Kidney epithelial cell (primary cell): ENCODE data around the gene TBL3. TPM values are rescaled to one million over a fixed set of nuclear protein-coding genes. Genes with fewer than 3 reads are reported as not detected.

ENCODE experiments used
- DNase-seq: peaks from one replicate; pipeline ENCODE4 v3.0.0-alpha.2; 2010; ENCODE audit warnings: low read depth
- H3K27me3 ChIP-seq: 2 replicates; pipeline ENCODE4 v1.6.0; 2011; ENCODE audit warnings: low read length; ENCODE audit not compliant: control insufficient read depth, insufficient read depth
- H3K36me3 ChIP-seq: 2 replicates; pipeline ENCODE4 v1.5.1; 2011; ENCODE audit warnings: low read length; ENCODE audit not compliant: control insufficient read depth, insufficient read depth
- H3K4me3 ChIP-seq: 2 replicates; pipeline ENCODE4 v1.5.1; 2011; ENCODE audit warnings: low read depth, mild to moderate bottlenecking, control low read depth, low read length
- CTCF ChIP-seq: IDR thresholded peaks from 2 replicates; pipeline ENCODE4 v1.5.1; 2011; ENCODE audit warnings: mild to moderate bottlenecking, moderate library complexity, low read length, control low read depth, inconsistent platforms; ENCODE audit not compliant: insufficient read depth, poor library complexity, severe bottlenecking
- total RNA-seq: library from RNA; depleted of rRNA; stranded (reverse); fragments of >200 nt; gene quantifications from 2 replicates; pipeline ENCODE4 v1.2.3, GENCODE V29; 2015

The TBL3 gene
- total RNA-seq, 1 donor from 2014 or later: 70.3 TPM

GRCh38 chr16:1942047-1942809 is 29.6 kb upstream of the TBL3 start:
- H3K4me3 ChIP-seq: peak overlapping the region; percentile 76

GRCh38 chr16:1942810-1943726 is 28.8 kb upstream of the TBL3 start, which contains the start of gene MSRB1:
TSS of gene MSRB1 (minus strand) at chr16:1943199. CDS start at chr16:1943156, 43 bp downstream.
- TF ChIP-seq CTCF: no peak
- Histone ChIP-seq H3K36me3 (peaks cover 2% of the 10 kb centered on the region), H3K4me3 (peak within 1 kb of the TSS; percentile 76)

More at GRCh38 chr16:1942047-1942809, 29.6 kb upstream of the TBL3 start:
- Histone ChIP-seq H3K36me3 (peaks cover 2% of the 10 kb centered on the region), H3K27me3 (peaks cover 2% of the 10 kb centered on the region)
- TF ChIP-seq CTCF: no peak
- DNase-seq: no peak

GRCh38 chr16:1944612-1945199 is 27.1 kb upstream of the TBL3 start:
- peaks cover 2% of the 10 kb centered on the region for H3K27me3 ChIP-seq
- H3K36me3 ChIP-seq: no peaks in the 10 kb centered on the region
- no peak for DNase-seq
- no peak for TF ChIP-seq CTCF
- H3K4me3 ChIP-seq: no peak overlapping the region

More at GRCh38 chr16:1942810-1943726, 28.8 kb upstream of the TBL3 start, which contains the start of gene MSRB1:
- peaks cover 2% of the 10 kb centered on the region for H3K27me3 ChIP-seq
- DNase-seq: peak; percentile 88

- no peak for DNase-seq
Observed at GRCh38 chr16:1945559-1946391, 26.1 kb upstream of the TBL3 start.

More at GRCh38 chr16:1945559-1946391, 26.1 kb upstream of the TBL3 start:
- Histone ChIP-seq H3K4me3 (no peak overlapping the region), H3K27me3 (peaks cover 2% of the 10 kb centered on the region), H3K36me3 (no peaks in the 10 kb centered on the region)
- TF ChIP-seq CTCF: no peak
